ENCODE results near the gene POLR1E. TPM values are rescaled to one million over a fixed set of nuclear protein-coding genes. Genes with fewer than 3 reads are reported as not detected.

The POLR1E gene
- total and polyA plus RNA-seq, 9 of the 15 experiments (the other 6 are each of a cell fraction or from before 2014, with no cell fraction given) = 18.9 to 102 (median 74.4) TPM

- TF ChIP-seq CBFA2T2 (conservative IDR thresholded peaks at IDR 0.05) = no peak
- TF ChIP-seq ZNF174 (CRISPR knock-in tag; IDR thresholded peaks at IDR 0.05) = no peak
- TF ChIP-seq TCFL5 (CRISPR knock-in tag; conservative IDR thresholded peaks at IDR 0.05) = no peak
- no peak for TF ChIP-seq ZNF639 (CRISPR knock-in tag; conservative IDR thresholded peaks at IDR 0.05 in 1 of 2, IDR thresholded peaks at IDR 0.05 in 1 of 2)
- TF ChIP-seq, protein P1, sequence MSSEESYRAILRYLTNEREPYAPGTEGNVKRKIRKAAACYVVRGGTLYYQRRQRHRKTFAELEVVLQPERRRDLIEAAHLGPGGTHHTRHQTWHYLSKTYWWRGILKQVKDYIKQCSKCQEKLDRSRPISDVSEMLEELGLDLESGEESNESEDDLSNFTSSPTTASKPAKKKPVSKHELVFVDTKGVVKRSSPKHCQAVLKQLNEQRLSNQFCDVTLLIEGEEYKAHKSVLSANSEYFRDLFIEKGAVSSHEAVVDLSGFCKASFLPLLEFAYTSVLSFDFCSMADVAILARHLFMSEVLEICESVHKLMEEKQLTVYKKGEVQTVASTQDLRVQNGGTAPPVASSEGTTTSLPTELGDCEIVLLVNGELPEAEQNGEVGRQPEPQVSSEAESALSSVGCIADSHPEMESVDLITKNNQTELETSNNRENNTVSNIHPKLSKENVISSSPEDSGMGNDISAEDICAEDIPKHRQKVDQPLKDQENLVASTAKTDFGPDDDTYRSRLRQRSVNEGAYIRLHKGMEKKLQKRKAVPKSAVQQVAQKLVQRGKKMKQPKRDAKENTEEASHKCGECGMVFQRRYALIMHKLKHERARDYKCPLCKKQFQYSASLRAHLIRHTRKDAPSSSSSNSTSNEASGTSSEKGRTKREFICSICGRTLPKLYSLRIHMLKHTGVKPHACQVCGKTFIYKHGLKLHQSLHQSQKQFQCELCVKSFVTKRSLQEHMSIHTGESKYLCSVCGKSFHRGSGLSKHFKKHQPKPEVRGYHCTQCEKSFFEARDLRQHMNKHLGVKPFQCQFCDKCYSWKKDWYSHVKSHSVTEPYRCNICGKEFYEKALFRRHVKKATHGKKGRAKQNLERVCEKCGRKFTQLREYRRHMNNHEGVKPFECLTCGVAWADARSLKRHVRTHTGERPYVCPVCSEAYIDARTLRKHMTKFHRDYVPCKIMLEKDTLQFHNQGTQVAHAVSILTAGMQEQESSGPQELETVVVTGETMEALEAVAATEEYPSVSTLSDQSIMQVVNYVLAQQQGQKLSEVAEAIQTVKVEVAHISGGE (CRISPR knock-in tag; IDR thresholded peaks at IDR 0.05) = no peak
- no peak for TF ChIP-seq MECOM (CRISPR knock-in tag; IDR thresholded peaks at IDR 0.05)
- TF ChIP-seq BHLHE40 (IDR thresholded peaks at IDR 0.05; ENCODE audit: low read length) = peak; percentile 5; the same call in 1 of the 2 replicates
- no peak for TF ChIP-seq ZNF507 (tag; conservative IDR thresholded peaks at IDR 0.05)
- TF ChIP-seq ZBTB17 (CRISPR knock-in tag; IDR thresholded peaks at IDR 0.05) = peak; percentile 41; the same call in 1 of the 2 replicates
- no peak for TF ChIP-seq CHD2 (IDR thresholded peaks at IDR 0.05; ENCODE audit: low read depth, low read length)
- TF ChIP-seq ZFP1 (CRISPR knock-in tag; IDR thresholded peaks at IDR 0.05) = no peak
- TF ChIP-seq, protein P2, sequence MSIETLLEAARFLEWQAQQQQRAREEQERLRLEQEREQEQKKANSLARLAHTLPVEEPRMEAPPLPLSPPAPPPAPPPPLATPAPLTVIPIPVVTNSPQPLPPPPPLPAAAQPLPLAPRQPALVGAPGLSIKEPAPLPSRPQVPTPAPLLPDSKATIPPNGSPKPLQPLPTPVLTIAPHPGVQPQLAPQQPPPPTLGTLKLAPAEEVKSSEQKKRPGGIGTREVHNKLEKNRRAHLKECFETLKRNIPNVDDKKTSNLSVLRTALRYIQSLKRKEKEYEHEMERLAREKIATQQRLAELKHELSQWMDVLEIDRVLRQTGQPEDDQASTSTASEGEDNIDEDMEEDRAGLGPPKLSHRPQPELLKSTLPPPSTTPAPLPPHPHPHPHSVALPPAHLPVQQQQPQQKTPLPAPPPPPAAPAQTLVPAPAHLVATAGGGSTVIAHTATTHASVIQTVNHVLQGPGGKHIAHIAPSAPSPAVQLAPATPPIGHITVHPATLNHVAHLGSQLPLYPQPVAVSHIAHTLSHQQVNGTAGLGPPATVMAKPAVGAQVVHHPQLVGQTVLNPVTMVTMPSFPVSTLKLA (conservative IDR thresholded peaks at IDR 0.05) = no peak
- TF ChIP-seq LCOR (CRISPR knock-in tag; IDR thresholded peaks at IDR 0.05) = no peak; the same call in 1 of the 2 replicates
- TF ChIP-seq ZNF232 (CRISPR knock-in tag; IDR thresholded peaks at IDR 0.05) = no peak
- TF ChIP-seq ZKSCAN3 (CRISPR knock-in tag; IDR thresholded peaks at IDR 0.05) = no peak
- 0 out of 2 replicates have a peak, but pooled peaks have one; percentile 29 for TF ChIP-seq HDAC6 (IDR thresholded peaks at IDR 0.05; ENCODE audit: low read depth, low read length)
- TF ChIP-seq, protein P3, sequence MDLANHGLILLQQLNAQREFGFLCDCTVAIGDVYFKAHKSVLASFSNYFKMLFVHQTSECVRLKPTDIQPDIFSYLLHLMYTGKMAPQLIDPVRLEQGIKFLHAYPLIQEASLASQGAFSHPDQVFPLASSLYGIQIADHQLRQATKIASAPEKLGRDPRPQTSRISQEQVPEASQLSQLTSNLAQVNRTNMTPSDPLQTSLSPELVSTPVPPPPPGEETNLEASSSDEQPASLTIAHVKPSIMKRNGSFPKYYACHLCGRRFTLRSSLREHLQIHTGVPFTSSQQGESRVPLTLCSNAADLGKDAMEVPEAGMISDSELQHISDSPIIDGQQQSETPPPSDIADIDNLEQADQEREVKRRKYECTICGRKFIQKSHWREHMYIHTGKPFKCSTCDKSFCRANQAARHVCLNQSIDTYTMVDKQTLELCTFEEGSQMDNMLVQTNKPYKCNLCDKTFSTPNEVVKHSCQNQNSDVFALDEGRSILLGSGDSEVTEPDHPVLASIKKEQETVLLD (IDR thresholded peaks at IDR 0.05) = 0 out of 2 replicates have a peak, but pooled peaks have one; percentile 19
- TF ChIP-seq NCOA6 (IDR thresholded peaks at IDR 0.05) = no peak
- TF ChIP-seq EGR1 (conservative IDR thresholded peaks at IDR 0.05) = no peak
- TF ChIP-seq GTF2E2 (tag; IDR thresholded peaks at IDR 0.05) = no peak; the same call in 1 of the 2 replicates
Measured at GRCh38 chr9:37466037-37466709, 19.6 kb upstream of the POLR1E start (continued).

Data from K562 (cell line).